Gastroesophageal sphincter (tissue), 4 donors: ENCODE data around the gene STX1A. TPM values are rescaled to one million over a fixed set of nuclear protein-coding genes. Genes with fewer than 3 reads are reported as not detected.
"Not testable (repeated sequence)": the region's sequence is repeated elsewhere in the genome, so short reads cannot be mapped to it uniquely, and the experiment has no call there.

Source experiments
- ATAC-seq: fragments of 150-250 bp; one replicate; pipeline ENCODE4 v1.9.1; 2016; ENCODE audit warnings: mild to moderate bottlenecking, moderate library complexity
- H3K27ac ChIP-seq, 4 donors: fragments of 200-600 bp; sonication (generic) in 3 of 4; 1 replicate in 3 of 4; 2 replicates in 1 of 4; pipeline ENCODE4 v1.5.1; 2016 to 2019
- H3K27me3 ChIP-seq: fragments of 200-600 bp; sonication (generic); one replicate; pipeline ENCODE4 v1.5.1; 2019
- H3K36me3 ChIP-seq, 2 donors: fragments of 200-600 bp; sonication (generic); one replicate each; pipeline ENCODE4 v1.5.1; 2019; ENCODE audit warnings: control low read depth in 1 of 2
- H3K4me1 ChIP-seq, 3 donors: fragments of 200-600 bp; sonication (generic); 1 replicate in 2 of 3; 2 replicates in 1 of 3; pipeline ENCODE4 v1.5.1; 2016 to 2019; ENCODE audit warnings: control low read depth in 2 of 3
- H3K4me3 ChIP-seq, 2 donors: fragments of 200-600 bp; sonication (generic); one replicate each; pipeline ENCODE4 v1.5.1; 2019; ENCODE audit warnings: mild to moderate bottlenecking in 1 of 2, moderate library complexity in 1 of 2
- H3K9me3 ChIP-seq, 3 donors: fragments of 200-600 bp; sonication (generic); one replicate each; pipeline ENCODE4 v1.5.1; 2017 to 2019; ENCODE audit warnings: control low read depth in 2 of 3
- EP300 ChIP-seq: sonication (generic); formaldehyde crosslinking; IDR thresholded peaks from one replicate; pipeline ENCODE4 v1.6.1; 2017; ENCODE audit warnings: antibody characterized with exemption, mild to moderate bottlenecking
- POLR2A ChIP-seq, 2 donors: fragments of 450-650 bp; IDR thresholded peaks; one replicate each; pipeline ENCODE4 v1.6.1; 2017; ENCODE audit warnings: antibody characterized with exemption in 2 of 2, mild to moderate bottlenecking in 2 of 2, moderate library complexity in 1 of 2
- POLR2AphosphoS5 ChIP-seq: sonication (generic); formaldehyde crosslinking; IDR thresholded peaks from one replicate; pipeline ENCODE4 v1.6.1; 2017; ENCODE audit warnings: antibody characterized with exemption
- WGBS, 2 donors: methylation state at CpG; one replicate each; pipeline ENCODE4 v1.1.5; 2018; ENCODE audit warnings: low coverage in 1 of 2; 5-methylcytosine and 5-hydroxymethylcytosine counted together
- total RNA-seq, 4 donors: library from RNA; depleted of rRNA; stranded (reverse); fragments of >200 nt; gene quantifications; one replicate each; pipeline ENCODE4 v1.1.0, GENCODE V29; 2016
- TF ChIP-seq, protein P1 (sequence below), 4 experiments: fragments of 200-600 bp in 2 of 4; fragments of 450-650 bp in 2 of 4; sonication (generic) in 1 of 4; IDR thresholded peaks; one replicate each; pipeline ENCODE4 v1.5.1; 2017 to 2019; ENCODE audit warnings: antibody characterized with exemption in 4 of 4, mild to moderate bottlenecking in 2 of 4, moderate library complexity in 2 of 4

The STX1A gene
- total RNA-seq, 4 donors from 2014 or later, result 9.6 to 24.0 (median 15.2) TPM

DNA sequence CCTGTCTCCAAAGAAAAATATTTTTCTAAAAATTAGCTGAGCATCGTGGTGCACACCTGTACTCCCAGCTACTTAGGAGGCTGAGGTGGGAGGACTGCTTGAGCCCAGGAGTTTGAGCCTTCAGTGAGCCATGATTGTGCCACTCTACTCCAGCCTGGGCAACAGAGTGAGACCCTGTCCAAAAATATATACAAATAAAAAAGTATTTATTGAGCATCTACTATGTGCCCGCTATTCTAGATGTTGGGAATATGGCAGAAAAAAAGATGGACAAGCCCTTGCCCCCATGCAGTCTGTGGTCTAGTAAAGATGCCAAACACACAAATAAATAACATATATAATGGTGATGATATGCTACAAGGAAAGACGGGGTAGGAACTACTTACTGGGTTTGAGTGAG lies 4.3 kb upstream of the STX1A start:
- Histone ChIP-seq H3K27me3 (peaks cover 20% of the 10 kb centered on the region), H3K4me1 (peaks cover 0 to 37% (median 5%) of the 10 kb centered on the region in 3 donors), H3K27ac (no peak overlapping the region), H3K4me3 (no peak overlapping the region), H3K36me3 (no peaks in the 10 kb centered on the region), H3K9me3 (no peaks in the 10 kb centered on the region)
- ATAC-seq, result no peak
- 86 to 93% methylated on average over 3 of the region's 3 CpGs for WGBS, 2 donors
- TF ChIP-seq POLR2AphosphoS5 (no peak), POLR2A (IDR thresholded peaks at IDR 0.05) (no peak)
- TF ChIP-seq, protein P1, sequence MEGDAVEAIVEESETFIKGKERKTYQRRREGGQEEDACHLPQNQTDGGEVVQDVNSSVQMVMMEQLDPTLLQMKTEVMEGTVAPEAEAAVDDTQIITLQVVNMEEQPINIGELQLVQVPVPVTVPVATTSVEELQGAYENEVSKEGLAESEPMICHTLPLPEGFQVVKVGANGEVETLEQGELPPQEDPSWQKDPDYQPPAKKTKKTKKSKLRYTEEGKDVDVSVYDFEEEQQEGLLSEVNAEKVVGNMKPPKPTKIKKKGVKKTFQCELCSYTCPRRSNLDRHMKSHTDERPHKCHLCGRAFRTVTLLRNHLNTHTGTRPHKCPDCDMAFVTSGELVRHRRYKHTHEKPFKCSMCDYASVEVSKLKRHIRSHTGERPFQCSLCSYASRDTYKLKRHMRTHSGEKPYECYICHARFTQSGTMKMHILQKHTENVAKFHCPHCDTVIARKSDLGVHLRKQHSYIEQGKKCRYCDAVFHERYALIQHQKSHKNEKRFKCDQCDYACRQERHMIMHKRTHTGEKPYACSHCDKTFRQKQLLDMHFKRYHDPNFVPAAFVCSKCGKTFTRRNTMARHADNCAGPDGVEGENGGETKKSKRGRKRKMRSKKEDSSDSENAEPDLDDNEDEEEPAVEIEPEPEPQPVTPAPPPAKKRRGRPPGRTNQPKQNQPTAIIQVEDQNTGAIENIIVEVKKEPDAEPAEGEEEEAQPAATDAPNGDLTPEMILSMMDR (IDR thresholded peaks at IDR 0.05), result no peak

DNA sequence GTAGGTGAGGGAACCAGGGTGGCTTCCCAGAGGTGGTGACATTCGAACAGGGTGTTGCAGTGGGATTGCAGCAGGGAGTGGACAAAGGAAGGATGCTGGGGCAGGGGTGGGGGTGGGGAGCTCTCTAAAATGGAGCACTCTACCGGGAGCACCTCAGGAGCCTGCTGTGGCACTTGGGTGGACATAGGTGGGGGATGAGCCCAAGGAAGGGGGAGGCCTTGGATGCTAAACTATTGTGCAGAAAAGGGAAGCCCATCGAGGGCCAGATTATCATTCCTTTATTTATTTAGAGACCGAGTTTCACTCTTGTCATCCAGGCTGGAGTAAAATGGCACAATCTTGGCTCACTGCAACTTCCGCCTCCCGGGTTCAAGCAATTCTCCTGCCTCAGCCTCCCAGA lies 3.3 kb upstream of the STX1A start:
- peaks cover 0 to 47% (median 10%) of the 10 kb centered on the region in 3 donors for H3K4me1 ChIP-seq
- TF ChIP-seq POLR2AphosphoS5 (no peak), EP300 (no peak), POLR2A (IDR thresholded peaks at IDR 0.05) (no peak)
- TF ChIP-seq, protein P1 (IDR thresholded peaks at IDR 0.05), result no peak
- ATAC-seq, result no peak
- no peaks in the 10 kb centered on the region for H3K36me3 ChIP-seq
- no peaks in the 10 kb centered on the region for H3K9me3 ChIP-seq
- H3K4me3 ChIP-seq, result no peak overlapping the region
- WGBS, 2 donors, result 64 to 79% methylated on average over 3 to 5 of the region's 6 CpGs
- no peak overlapping the region for H3K27ac ChIP-seq
- H3K27me3 ChIP-seq, result peaks cover 16% of the 10 kb centered on the region

DNA sequence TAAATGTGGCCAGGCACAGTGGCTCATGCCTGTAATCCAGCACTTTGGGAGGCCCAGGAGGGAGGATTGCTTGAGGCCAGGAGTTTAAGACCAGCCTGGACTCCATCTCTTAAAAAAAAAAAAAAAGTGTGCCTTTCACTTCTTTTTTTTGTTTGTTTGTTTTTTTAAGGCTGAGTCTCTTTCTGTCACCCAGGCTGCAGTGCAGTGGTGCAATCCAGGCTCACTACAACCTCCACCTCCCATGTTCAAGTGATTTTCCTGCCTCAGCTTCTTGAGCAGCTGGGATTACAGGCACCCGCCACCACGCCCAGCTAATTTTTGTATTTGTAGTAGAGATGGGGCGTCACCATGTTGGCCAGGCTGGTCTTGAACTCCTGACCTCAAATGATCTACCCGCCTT lies 2.7 kb upstream of the STX1A start:
- peak overlapping the region in 1 of 4 donors; percentile 68 for H3K27ac ChIP-seq
- H3K4me1 ChIP-seq, result peaks cover 0 to 53% (median 16%) of the 10 kb centered on the region in 3 donors
- not testable (repeated sequence) for H3K36me3 ChIP-seq, ATAC-seq, H3K9me3 ChIP-seq, H3K4me3 ChIP-seq
- H3K27me3 ChIP-seq, result peaks cover 13% of the 10 kb centered on the region
- WGBS, 2 donors, result 97% methylated on average over 4 of the region's 4 CpGs; no CpG with 5 or more reads in 1 of the 2 donors

DNA sequence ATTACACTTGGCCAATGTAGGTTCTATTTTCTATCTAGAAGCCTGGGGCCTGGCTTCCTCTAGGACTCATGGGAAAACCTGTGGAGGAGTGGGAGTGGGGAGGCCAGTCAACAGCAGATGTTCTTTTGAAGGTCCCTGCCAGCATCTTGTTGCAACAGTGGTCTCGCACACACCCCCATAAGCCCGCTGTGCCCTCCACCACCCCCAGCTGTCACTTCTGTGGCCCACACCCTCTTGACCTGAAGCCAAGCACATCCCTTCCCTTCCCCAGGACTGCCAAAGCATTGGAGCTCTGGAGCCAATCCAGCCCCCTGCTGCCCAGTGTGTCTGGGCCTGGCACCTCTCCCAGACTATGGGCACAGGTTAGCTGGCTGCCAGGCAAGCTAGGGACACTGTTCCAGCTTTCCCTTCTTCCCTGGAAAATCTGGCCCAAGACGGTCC lies 1.9 kb upstream of the STX1A start:
- peaks cover 0 to 61% (median 24%) of the 10 kb centered on the region in 3 donors for H3K4me1 ChIP-seq
- H3K4me3 ChIP-seq, result no peak overlapping the region
- peak overlapping the region in 3 of 4 donors; percentile 36 to 68 (median 64) for H3K27ac ChIP-seq
- peaks cover 6% of the 10 kb centered on the region for H3K27me3 ChIP-seq
- TF ChIP-seq POLR2AphosphoS5 (peak; percentile 59), EP300 (no peak)
- no peaks in the 10 kb centered on the region for H3K9me3 ChIP-seq
- no peaks in the 10 kb centered on the region for H3K36me3 ChIP-seq
- ATAC-seq, result peak; percentile 42
- 80 to 100% methylated on average over 1 to 2 of the region's 3 CpGs for WGBS, 2 donors

DNA sequence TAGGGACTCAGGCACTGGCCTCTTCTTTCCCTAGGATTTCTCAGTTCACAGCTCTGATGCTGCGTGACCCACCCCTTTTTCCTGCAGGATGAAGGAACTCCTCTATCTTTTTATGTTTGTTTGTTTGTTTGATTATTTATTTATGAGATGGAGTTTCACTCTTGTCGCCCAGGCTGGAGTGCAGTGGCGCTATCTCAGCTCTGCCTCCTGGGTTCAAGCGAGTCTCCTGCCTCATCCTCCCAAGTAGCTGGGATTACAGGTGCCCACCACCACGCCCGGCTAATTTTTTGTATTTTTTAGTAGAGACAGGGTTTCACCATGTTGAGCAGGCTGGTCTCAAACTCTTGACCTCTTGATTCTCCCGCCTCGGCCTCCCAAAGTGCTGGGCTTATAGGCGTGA lies 974 bp upstream of the STX1A start:
- not testable (repeated sequence) for H3K27me3 ChIP-seq, H3K9me3 ChIP-seq, ATAC-seq, H3K36me3 ChIP-seq, H3K4me3 ChIP-seq
- 93 to 98% methylated on average over 2 to 9 of the region's 9 CpGs for WGBS, 2 donors
- H3K4me1 ChIP-seq, result peaks cover 0 to 66% (median 34%) of the 10 kb centered on the region in 3 donors
- peak overlapping the region in 2 of 4 donors; percentile 75 to 80 for H3K27ac ChIP-seq

DNA sequence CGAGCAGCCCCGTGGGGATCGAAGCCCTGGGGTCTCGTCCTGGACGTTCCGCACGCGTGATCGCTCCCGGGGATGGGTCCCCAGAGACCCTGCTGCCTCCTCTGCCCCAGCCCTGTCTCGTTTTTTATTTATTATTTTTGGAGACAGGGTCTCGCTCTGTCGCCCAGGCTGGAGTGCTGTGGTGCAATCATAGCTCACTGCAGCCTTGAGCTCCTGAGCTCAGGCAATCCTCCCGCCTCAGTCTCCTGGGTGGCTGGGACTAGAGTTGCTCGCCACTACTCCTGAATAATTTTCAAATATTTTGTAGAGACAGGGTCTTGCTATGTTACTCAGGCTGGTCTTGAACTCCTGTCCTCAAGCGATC lies 319 bp upstream of the STX1A start:
- WGBS, 2 donors, result 21 to 41% methylated on average over 3 to 4 of the region's 16 CpGs
- TF ChIP-seq POLR2AphosphoS5, result no peak
- TF ChIP-seq EP300, result no peak
- no peak for TF ChIP-seq POLR2A (IDR thresholded peaks at IDR 0.05)
- TF ChIP-seq, protein P1 (IDR thresholded peaks at IDR 0.05), result no peak
- Histone ChIP-seq H3K9me3 (no peaks in the 10 kb centered on the region), H3K4me1 (peaks cover 0 to 70% (median 35%) of the 10 kb centered on the region in 3 donors), H3K27ac (peak overlapping the region in 3 of 4 donors; percentile 64 to 80 (median 75)), H3K27me3 (no peaks in the 10 kb centered on the region), H3K36me3 (no peaks in the 10 kb centered on the region), H3K4me3 (peak overlapping the region; percentile 15 to 89)
- peak; percentile 23 for ATAC-seq
